Left hindlimb (tissue), 1 donor: Measurements from ENCODE around the gene CACNB2.

ENCODE experiments used
- DNase-seq: peaks from one replicate; pipeline ENCODE4 v3.0.0-alpha.2; 2018

CACNB2 gene

GRCh38 chr10:18233775-18234174 is 93.6 kb downstream of the CACNB2 start:
- DNase-seq: no peak

GRCh38 chr10:18235477-18235876 is 95.3 kb downstream of the CACNB2 start:
- no peak for DNase-seq

GRCh38 chr10:18236756-18237155 is 96.5 kb downstream of the CACNB2 start:
- DNase-seq: no peak

- no peak for DNase-seq
These were observed 98.8 kb downstream of the CACNB2 start for GRCh38 chr10:18238870-18239485.

GRCh38 chr10:18240185-18240882 is 100.1 kb downstream of the CACNB2 start:
- DNase-seq: no peak

GRCh38 chr10:18246967-18247366 is 106.7 kb downstream of the CACNB2 start:
- DNase-seq: no peak

GRCh38 chr10:18252086-18252485 is 111.9 kb downstream of the CACNB2 start:
- no peak for DNase-seq

GRCh38 chr10:18254086-18254485 is 113.9 kb downstream of the CACNB2 start:
- no peak for DNase-seq

GRCh38 chr10:18254692-18255091 is 114.5 kb downstream of the CACNB2 start:
- no peak for DNase-seq

- no peak for DNase-seq
These were observed 120.2 kb downstream of the CACNB2 start for GRCh38 chr10:18260310-18260922.

GRCh38 chr10:18261063-18261610 is 120.9 kb downstream of the CACNB2 start:
- no peak for DNase-seq

- no peak for DNase-seq
These were observed 121.6 kb downstream of the CACNB2 start for GRCh38 chr10:18261768-18262231.

- DNase-seq: no peak
These were observed 124.3 kb downstream of the CACNB2 start for GRCh38 chr10:18264466-18265050.

- no peak for DNase-seq
These were observed 127.8 kb downstream of the CACNB2 start for GRCh38 chr10:18268005-18268404.

- DNase-seq: no peak
These were observed 131.3 kb downstream of the CACNB2 start for GRCh38 chr10:18271491-18271890.

- DNase-seq: no peak
These were observed 132.8 kb downstream of the CACNB2 start for GRCh38 chr10:18273039-18273438.

- DNase-seq: no peak
These were observed 138.0 kb downstream of the CACNB2 start for GRCh38 chr10:18278181-18278580.

GRCh38 chr10:18279173-18279572 is 138.9 kb downstream of the CACNB2 start:
- DNase-seq: no peak

GRCh38 chr10:18282094-18282493 is 141.9 kb downstream of the CACNB2 start:
- DNase-seq: no peak

GRCh38 chr10:18290651-18291313 is 150.6 kb downstream of the CACNB2 start:
- DNase-seq: no peak

GRCh38 chr10:18293536-18294510 is 153.6 kb downstream of the CACNB2 start:
- DNase-seq: no peak

GRCh38 chr10:18294633-18295032 is 154.4 kb downstream of the CACNB2 start:
- DNase-seq: no peak
